ENCODE measurements around the gene ADAMTS16. TPM values are rescaled to one million over a fixed set of nuclear protein-coding genes. Genes with fewer than 3 reads are reported as not detected.

ADAMTS16 gene
- total and polyA plus RNA-seq, 7 donors = under 0.01 to 5.3 (median 0.16) TPM; not detected in 2

- Histone ChIP-seq H3K27me3 (no peaks in the 10 kb centered on the region), H3K4me1 (no peaks in the 10 kb centered on the region), H3K36me3 (no peaks in the 10 kb centered on the region), H3K9me3 (peaks cover 0 to 6% (median 1%) of the 10 kb centered on the region in 4 donors), H3K27ac (no peak overlapping the region), H3K4me3 (no peak overlapping the region)
- intact Hi-C loops (cut with DNase I) = no loop called here
- DNase-seq = no peak
- 95% methylated on average over 15 of the region's 15 CpGs for WGBS, 2 donors
- TF ChIP-seq CTCF (IDR thresholded peaks at IDR 0.05) (no peak), EP300 (IDR thresholded peaks at IDR 0.05) (no peak), POLR2AphosphoS5 (IDR thresholded peaks at IDR 0.05) (no peak), POLR2A (IDR thresholded peaks at IDR 0.05) (no peak)
Measured at GRCh38 chr5:5303242-5303641, 163.1 kb downstream of the ADAMTS16 start.

GRCh38 chr5:5304361-5305020 is 164.4 kb downstream of the ADAMTS16 start:
- intact Hi-C loops (cut with DNase I) = no loop called here
- H3K27me3 ChIP-seq = no peaks in the 10 kb centered on the region
- H3K27ac ChIP-seq = no peak overlapping the region
- no peak for DNase-seq
- WGBS, 2 donors = 46 to 67% methylated on average over 10 of the region's 10 CpGs
- H3K4me3 ChIP-seq = no peak overlapping the region
- peaks cover 0 to 6% (median 1%) of the 10 kb centered on the region in 4 donors for H3K9me3 ChIP-seq
- no peak for TF ChIP-seq POLR2A (IDR thresholded peaks at IDR 0.05)
- no peak for TF ChIP-seq CTCF (IDR thresholded peaks at IDR 0.05)
- no peak for TF ChIP-seq POLR2AphosphoS5 (IDR thresholded peaks at IDR 0.05)
- TF ChIP-seq EP300 (IDR thresholded peaks at IDR 0.05) = no peak
- no peaks in the 10 kb centered on the region for H3K36me3 ChIP-seq
- no peaks in the 10 kb centered on the region for H3K4me1 ChIP-seq

GRCh38 chr5:5306696-5307095 is 166.6 kb downstream of the ADAMTS16 start:
- no peaks in the 10 kb centered on the region for H3K4me1 ChIP-seq
- TF ChIP-seq EP300 (IDR thresholded peaks at IDR 0.05) = no peak
- TF ChIP-seq POLR2A (IDR thresholded peaks at IDR 0.05) = no peak
- TF ChIP-seq POLR2AphosphoS5 (IDR thresholded peaks at IDR 0.05) = no peak
- TF ChIP-seq CTCF (IDR thresholded peaks at IDR 0.05) = no peak
- peaks cover 0 to 5% (median 1%) of the 10 kb centered on the region in 4 donors for H3K9me3 ChIP-seq
- H3K4me3 ChIP-seq = no peak overlapping the region
- no peak for DNase-seq
- intact Hi-C loops (cut with DNase I) = no loop called here
- H3K36me3 ChIP-seq = no peaks in the 10 kb centered on the region
- 71 to 79% methylated on average over 7 of the region's 7 CpGs for WGBS, 2 donors
- no peak overlapping the region for H3K27ac ChIP-seq
- no peaks in the 10 kb centered on the region for H3K27me3 ChIP-seq

- Histone ChIP-seq H3K27me3 (no peaks in the 10 kb centered on the region), H3K4me1 (no peaks in the 10 kb centered on the region), H3K27ac (no peak overlapping the region), H3K4me3 (no peak overlapping the region), H3K9me3 (peaks cover 0 to 2% (median 0%) of the 10 kb centered on the region in 4 donors), H3K36me3 (no peaks in the 10 kb centered on the region)
- intact Hi-C loops (cut with DNase I) = no loop called here
- no peak for DNase-seq
- no peak for TF ChIP-seq EP300 (IDR thresholded peaks at IDR 0.05)
- TF ChIP-seq POLR2A (IDR thresholded peaks at IDR 0.05) = no peak
- no peak for TF ChIP-seq CTCF (IDR thresholded peaks at IDR 0.05)
- no peak for TF ChIP-seq POLR2AphosphoS5 (IDR thresholded peaks at IDR 0.05)
- 86 to 91% methylated on average over 5 of the region's 5 CpGs for WGBS, 2 donors
Measured at GRCh38 chr5:5308319-5308718, 168.2 kb downstream of the ADAMTS16 start.

- intact Hi-C loops (cut with DNase I) = no loop called here
- Histone ChIP-seq H3K27ac (no peak overlapping the region), H3K4me3 (no peak overlapping the region), H3K9me3 (no peaks in the 10 kb centered on the region), H3K36me3 (no peaks in the 10 kb centered on the region), H3K4me1 (no peaks in the 10 kb centered on the region), H3K27me3 (no peaks in the 10 kb centered on the region)
- no peak for DNase-seq
- TF ChIP-seq POLR2AphosphoS5 (IDR thresholded peaks at IDR 0.05) (no peak), EP300 (IDR thresholded peaks at IDR 0.05) (no peak), POLR2A (IDR thresholded peaks at IDR 0.05) (no peak), CTCF (IDR thresholded peaks at IDR 0.05) (no peak)
- 25 to 72% methylated on average over 5 of the region's 5 CpGs for WGBS, 2 donors
Measured at GRCh38 chr5:5309645-5310044, 169.5 kb downstream of the ADAMTS16 start.
